ENCODE measurements around the gene STX7.
A peak's percentile ranks its signal among the peaks of the same experiment; 100 is the strongest.

The STX7 gene

GRCh38 chr6:132465530-132466485 lies 47.1 kb downstream of the STX7 start:
- TF ChIP-seq CSDC2 (CRISPR knock-in tag; IDR thresholded peaks at IDR 0.05) (no peak), TOX (CRISPR knock-in tag; IDR thresholded peaks at IDR 0.05; ENCODE audit: borderline replicate concordance) (no peak), CREB5 (CRISPR knock-in tag; IDR thresholded peaks at IDR 0.05; ENCODE audit: low read depth) (no peak), ZC3H10 (CRISPR knock-in tag; IDR thresholded peaks at IDR 0.05) (no peak), ISL1 (CRISPR knock-in tag; IDR thresholded peaks at IDR 0.05) (no peak), ARNTL (CRISPR knock-in tag; IDR thresholded peaks at IDR 0.05; ENCODE audit: borderline replicate concordance, low read depth) (no peak), CSRNP3 (CRISPR knock-in tag; IDR thresholded peaks at IDR 0.05) (no peak), ZFP30 (CRISPR knock-in tag; IDR thresholded peaks at IDR 0.05) (no peak), ESRRG (CRISPR knock-in tag; IDR thresholded peaks at IDR 0.05) (no peak), GLIS3 (CRISPR knock-in tag; IDR thresholded peaks at IDR 0.05) (no peak)
- ATAC-seq: no peak

GRCh38 chr6:132464538-132465256 lies 48.2 kb downstream of the STX7 start:
- peak; percentile 63 for ATAC-seq
- TF ChIP-seq ESRRG (CRISPR knock-in tag; IDR thresholded peaks at IDR 0.05): no peak
- TF ChIP-seq PPARA (CRISPR knock-in tag; IDR thresholded peaks at IDR 0.05; ENCODE audit: borderline replicate concordance): no peak
- no peak for TF ChIP-seq POU6F1 (CRISPR knock-in tag; IDR thresholded peaks at IDR 0.05; ENCODE audit: borderline replicate concordance, low read depth)
- no peak for TF ChIP-seq TOX (CRISPR knock-in tag; IDR thresholded peaks at IDR 0.05; ENCODE audit: borderline replicate concordance)
- no peak for TF ChIP-seq ZFP3 (CRISPR knock-in tag; IDR thresholded peaks at IDR 0.05)
- TF ChIP-seq TCF4 (CRISPR knock-in tag; IDR thresholded peaks at IDR 0.05; ENCODE audit: borderline replicate concordance): no peak
- TF ChIP-seq ZNF70 (CRISPR knock-in tag; IDR thresholded peaks at IDR 0.05): no peak
- no peak for TF ChIP-seq SNAI2 (CRISPR knock-in tag; IDR thresholded peaks at IDR 0.05)
- TF ChIP-seq PATZ1 (CRISPR knock-in tag; IDR thresholded peaks at IDR 0.05; ENCODE audit: borderline replicate concordance): no peak
- no peak for TF ChIP-seq CREB5 (CRISPR knock-in tag; IDR thresholded peaks at IDR 0.05; ENCODE audit: low read depth)
- no peak for TF ChIP-seq CSDC2 (CRISPR knock-in tag; IDR thresholded peaks at IDR 0.05)
- TF ChIP-seq BACH2 (CRISPR knock-in tag; IDR thresholded peaks at IDR 0.05; ENCODE audit: borderline replicate concordance): no peak
- TF ChIP-seq GLIS3 (CRISPR knock-in tag; IDR thresholded peaks at IDR 0.05): no peak
- no peak for TF ChIP-seq OSR1 (CRISPR knock-in tag; IDR thresholded peaks at IDR 0.05)
- no peak for TF ChIP-seq RARB (CRISPR knock-in tag; IDR thresholded peaks at IDR 0.05)
- no peak for TF ChIP-seq ISL1 (CRISPR knock-in tag; IDR thresholded peaks at IDR 0.05)
- TF ChIP-seq ZFP30 (CRISPR knock-in tag; IDR thresholded peaks at IDR 0.05): no peak

- ATAC-seq: no peak
- TF ChIP-seq GLIS3 (CRISPR knock-in tag; IDR thresholded peaks at IDR 0.05): no peak
- no peak for TF ChIP-seq TCF4 (CRISPR knock-in tag; IDR thresholded peaks at IDR 0.05; ENCODE audit: borderline replicate concordance)
- TF ChIP-seq ZC3H10 (CRISPR knock-in tag; IDR thresholded peaks at IDR 0.05): no peak
- no peak for TF ChIP-seq ESRRG (CRISPR knock-in tag; IDR thresholded peaks at IDR 0.05)
- TF ChIP-seq ZNF70 (CRISPR knock-in tag; IDR thresholded peaks at IDR 0.05): no peak
- no peak for TF ChIP-seq PATZ1 (CRISPR knock-in tag; IDR thresholded peaks at IDR 0.05; ENCODE audit: borderline replicate concordance)
- TF ChIP-seq CSDC2 (CRISPR knock-in tag; IDR thresholded peaks at IDR 0.05): no peak
- TF ChIP-seq ISL1 (CRISPR knock-in tag; IDR thresholded peaks at IDR 0.05): no peak
- TF ChIP-seq ARNTL (CRISPR knock-in tag; IDR thresholded peaks at IDR 0.05; ENCODE audit: borderline replicate concordance, low read depth): no peak
- no peak for TF ChIP-seq BACH2 (CRISPR knock-in tag; IDR thresholded peaks at IDR 0.05; ENCODE audit: borderline replicate concordance)
- TF ChIP-seq TOX (CRISPR knock-in tag; IDR thresholded peaks at IDR 0.05; ENCODE audit: borderline replicate concordance): no peak
- no peak for TF ChIP-seq OSR1 (CRISPR knock-in tag; IDR thresholded peaks at IDR 0.05)
- no peak for TF ChIP-seq ZNF565 (CRISPR knock-in tag; conservative IDR thresholded peaks at IDR 0.05; ENCODE audit: low read depth)
- no peak for TF ChIP-seq ZFP3 (CRISPR knock-in tag; IDR thresholded peaks at IDR 0.05)
Observed at GRCh38 chr6:132461958-132462357, 51.0 kb downstream of the STX7 start.

All from SK-N-SH treated with all-trans-retinoic acid at 6 μM for 48 hours (cell line).